ENCODE results near the gene GABRP. TPM values are rescaled to one million over a fixed set of nuclear protein-coding genes. Genes with fewer than 3 reads are reported as not detected.
A peak's percentile ranks its signal among the peaks of the same experiment; 100 is the strongest.

The GABRP gene
- total RNA-seq, 2 experiments from 2014 or later: not detected

DNA sequence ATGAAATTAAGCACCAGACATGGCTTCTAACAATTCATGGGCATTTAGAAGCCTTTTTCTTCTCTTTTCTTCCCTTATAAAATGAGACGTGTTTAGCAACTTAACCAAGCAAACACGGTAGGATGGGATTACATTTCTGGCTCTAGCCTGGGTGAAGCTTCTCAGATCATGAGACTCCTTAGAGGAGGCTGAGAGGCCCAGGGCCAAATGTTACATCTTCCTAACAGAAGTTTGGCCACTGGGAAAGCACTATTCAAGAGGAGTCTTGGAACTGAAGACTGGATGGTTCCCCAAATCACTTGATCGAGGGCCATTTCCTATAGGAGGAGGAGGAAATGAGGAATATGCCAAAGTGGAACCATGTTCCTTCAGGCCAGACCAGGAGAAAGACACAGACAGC, 1.9 kb downstream of the GABRP start:
- intact Hi-C loops (cut with micrococcal nuclease): no loop called here
- Mint-ChIP-seq H3K9me3 (no peaks in the 10 kb centered on the region), H3K36me3 (no peaks in the 10 kb centered on the region), H3K27ac (no peak overlapping the region), H3K4me3 (no peak overlapping the region), H3K4me1 (ENCODE audit: low read depth) (no peaks in the 10 kb centered on the region), H3K27me3 (no peaks in the 10 kb centered on the region)
- no peak for DNase-seq
- ChIA-PET POLR2A (no interaction called here), CTCF (no interaction called here)

DNA sequence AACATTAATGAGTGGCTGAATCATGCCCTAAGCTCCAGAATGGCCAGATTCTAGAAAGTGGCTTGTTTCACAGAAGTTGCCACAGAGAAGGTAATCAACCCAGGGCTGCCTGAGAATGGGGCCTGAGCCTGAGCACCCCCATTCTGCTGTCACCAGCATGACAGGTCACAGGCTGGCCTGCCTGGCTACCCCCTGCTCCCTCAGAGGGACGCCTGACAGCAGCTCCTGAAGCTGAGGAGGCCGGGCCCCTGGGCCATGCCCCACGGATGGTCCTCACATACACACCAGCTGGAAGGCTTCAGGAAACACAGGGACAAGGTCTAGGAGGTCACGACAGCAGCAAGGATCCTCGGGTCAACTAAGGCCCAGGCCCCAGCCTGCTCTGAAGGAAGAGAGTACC, 3.7 kb downstream of the GABRP start:
- Mint-ChIP-seq H3K36me3 (no peaks in the 10 kb centered on the region), H3K4me3 (no peak overlapping the region), H3K27me3 (no peaks in the 10 kb centered on the region), H3K9me3 (no peaks in the 10 kb centered on the region), H3K27ac (no peak overlapping the region), H3K4me1 (ENCODE audit: low read depth) (no peaks in the 10 kb centered on the region)
- no peak for DNase-seq
- intact Hi-C loops (cut with micrococcal nuclease): no loop called here
- CTCF ChIA-PET: no interaction called here
- POLR2A ChIA-PET: no interaction called here

DNA sequence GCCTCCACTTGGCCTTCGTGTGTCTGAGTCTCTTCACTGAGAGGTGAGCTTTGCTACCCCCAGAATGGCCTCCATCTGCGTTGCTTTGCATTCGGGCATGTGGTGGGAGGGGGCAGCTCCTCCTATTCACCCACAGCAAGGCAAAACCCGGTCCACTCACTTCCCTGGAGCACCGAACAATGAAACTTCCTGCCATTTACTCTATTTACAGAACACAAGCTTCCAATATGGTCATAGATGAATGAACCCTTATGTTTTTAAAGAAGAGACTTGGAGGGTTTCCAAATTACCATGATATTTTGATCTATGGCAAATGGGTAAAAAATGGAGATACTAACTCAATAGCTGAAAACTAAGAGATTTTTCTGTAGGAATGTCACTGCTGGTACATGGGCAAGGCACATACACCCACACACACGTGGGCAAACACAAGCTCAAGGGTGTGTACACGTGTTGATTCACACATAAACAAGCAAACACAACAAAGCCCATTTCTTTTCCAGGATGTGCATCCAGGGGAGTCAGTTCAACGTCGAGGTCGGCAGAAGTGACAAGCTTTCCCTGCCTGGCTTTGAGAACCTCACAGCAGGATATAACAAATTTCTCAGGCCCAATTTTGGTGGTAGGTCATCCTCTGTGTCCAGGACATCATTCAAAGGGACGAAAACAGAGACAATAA, 5.2 kb downstream of the GABRP start:
- DNase-seq: no peak
- POLR2A ChIA-PET: no interaction called here
- H3K36me3 Mint-ChIP-seq: no peaks in the 10 kb centered on the region
- no peaks in the 10 kb centered on the region for H3K9me3 Mint-ChIP-seq
- no peaks in the 10 kb centered on the region for H3K27me3 Mint-ChIP-seq
- intact Hi-C loops (cut with micrococcal nuclease): no loop called here
- no peak overlapping the region for H3K27ac Mint-ChIP-seq
- H3K4me3 Mint-ChIP-seq: no peak overlapping the region
- no peaks in the 10 kb centered on the region for H3K4me1 Mint-ChIP-seq (ENCODE audit: low read depth)
- CTCF ChIA-PET: no interaction called here

DNA sequence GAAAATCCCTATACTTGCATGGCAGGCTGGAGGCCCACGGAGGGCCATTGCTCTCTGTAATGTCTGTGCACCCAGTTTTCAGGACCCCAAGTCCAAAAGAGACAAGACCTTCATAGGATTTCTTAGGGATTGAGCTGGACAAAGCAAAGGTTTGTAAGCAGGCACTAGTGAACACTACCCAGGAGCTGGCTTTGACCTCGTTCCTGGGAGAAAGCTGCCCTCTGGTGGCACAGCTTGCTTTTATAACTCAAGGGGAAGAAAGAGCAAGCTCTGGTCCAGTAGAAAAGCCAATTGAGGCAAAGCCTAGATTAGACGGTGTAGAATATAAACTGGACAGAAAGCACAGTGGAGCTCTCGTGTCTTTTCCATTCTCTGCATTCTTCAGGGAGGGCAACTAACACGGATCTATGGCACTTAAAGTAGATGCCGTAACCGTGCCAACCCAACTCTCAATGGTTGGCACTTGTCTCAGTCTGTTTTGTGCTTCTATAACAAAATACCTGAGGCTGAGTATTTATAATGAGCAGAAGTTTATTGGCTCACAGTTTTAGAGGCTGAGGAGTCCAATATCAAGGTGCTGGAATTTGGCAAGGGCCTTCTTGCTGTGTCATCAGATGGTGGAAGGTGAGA, 7.9 kb downstream of the GABRP start:
- Mint-ChIP-seq H3K9me3 (no peaks in the 10 kb centered on the region), H3K27ac (no peak overlapping the region), H3K4me3 (no peak overlapping the region), H3K27me3 (no peaks in the 10 kb centered on the region), H3K4me1 (ENCODE audit: low read depth) (no peaks in the 10 kb centered on the region), H3K36me3 (no peaks in the 10 kb centered on the region)
- POLR2A ChIA-PET: no interaction called here
- intact Hi-C loops (cut with micrococcal nuclease): loop anchor here (1.0 kb wide), 1 partner anchor 153 kb away; no protein-coding TSS in a partner anchor
- DNase-seq: peak; percentile 33
- CTCF ChIA-PET: interaction anchor here (0.6 to 4.1 kb wide), 7 partner anchors 14 to 509 kb away, joined by 3 to 32 read pairs (median 4); no protein-coding TSS in a partner anchor

DNA sequence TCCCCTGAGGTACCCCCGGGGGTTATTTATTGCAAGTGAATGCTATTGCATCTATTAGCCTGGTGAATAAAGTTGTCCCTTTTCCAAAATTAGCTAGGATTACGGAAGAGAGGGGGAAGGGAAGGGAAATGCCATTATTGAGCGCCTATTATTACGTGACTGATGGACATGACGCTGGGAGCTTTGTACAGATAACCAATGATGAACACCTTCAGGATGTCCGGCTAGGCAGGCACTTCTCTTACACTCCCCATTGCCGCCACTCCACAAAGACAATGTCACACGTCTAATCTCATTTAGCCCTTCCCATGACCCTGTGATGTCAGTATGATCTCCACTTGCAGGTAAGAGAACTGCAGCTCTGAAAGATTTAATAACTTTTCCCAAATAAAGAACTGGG, 9.4 kb downstream of the GABRP start:
- POLR2A ChIA-PET: no interaction called here
- no peaks in the 10 kb centered on the region for H3K36me3 Mint-ChIP-seq
- CTCF ChIA-PET: interaction anchor here (0.8 to 4.1 kb wide), 5 partner anchors 48 to 358 kb away, joined by 3 to 32 read pairs (median 3); no protein-coding TSS in a partner anchor
- no peak overlapping the region for H3K27ac Mint-ChIP-seq
- H3K27me3 Mint-ChIP-seq: no peaks in the 10 kb centered on the region
- DNase-seq: no peak
- no peaks in the 10 kb centered on the region for H3K4me1 Mint-ChIP-seq (ENCODE audit: low read depth)
- no peak overlapping the region for H3K4me3 Mint-ChIP-seq
- intact Hi-C loops (cut with micrococcal nuclease): no loop called here
- H3K9me3 Mint-ChIP-seq: no peaks in the 10 kb centered on the region

DNA sequence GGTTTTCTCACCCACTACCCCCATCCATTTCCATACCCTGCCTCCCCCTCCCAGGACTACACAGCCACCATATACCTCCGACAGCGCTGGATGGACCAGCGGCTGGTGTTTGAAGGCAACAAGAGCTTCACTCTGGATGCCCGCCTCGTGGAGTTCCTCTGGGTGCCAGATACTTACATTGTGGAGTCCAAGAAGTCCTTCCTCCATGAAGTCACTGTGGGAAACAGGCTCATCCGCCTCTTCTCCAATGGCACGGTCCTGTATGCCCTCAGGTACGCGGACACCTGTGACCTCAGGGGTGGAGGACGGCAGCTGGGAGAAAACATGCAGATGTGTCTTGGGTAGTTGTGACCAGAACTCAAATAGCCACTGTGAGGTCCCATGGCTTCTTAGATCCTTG, 11.6 kb downstream of the GABRP start:
- H3K27ac Mint-ChIP-seq: no peak overlapping the region
- H3K4me3 Mint-ChIP-seq: no peak overlapping the region
- intact Hi-C loops (cut with micrococcal nuclease): no loop called here
- CTCF ChIA-PET: interaction anchor here (1.1 kb wide), 1 partner anchor 10 kb away, joined by 3 read pairs; no protein-coding TSS in a partner anchor
- no peaks in the 10 kb centered on the region for H3K27me3 Mint-ChIP-seq
- no peak for DNase-seq
- no peaks in the 10 kb centered on the region for H3K36me3 Mint-ChIP-seq
- no peaks in the 10 kb centered on the region for H3K4me1 Mint-ChIP-seq (ENCODE audit: low read depth)
- POLR2A ChIA-PET: no interaction called here
- H3K9me3 Mint-ChIP-seq: no peaks in the 10 kb centered on the region

DNA sequence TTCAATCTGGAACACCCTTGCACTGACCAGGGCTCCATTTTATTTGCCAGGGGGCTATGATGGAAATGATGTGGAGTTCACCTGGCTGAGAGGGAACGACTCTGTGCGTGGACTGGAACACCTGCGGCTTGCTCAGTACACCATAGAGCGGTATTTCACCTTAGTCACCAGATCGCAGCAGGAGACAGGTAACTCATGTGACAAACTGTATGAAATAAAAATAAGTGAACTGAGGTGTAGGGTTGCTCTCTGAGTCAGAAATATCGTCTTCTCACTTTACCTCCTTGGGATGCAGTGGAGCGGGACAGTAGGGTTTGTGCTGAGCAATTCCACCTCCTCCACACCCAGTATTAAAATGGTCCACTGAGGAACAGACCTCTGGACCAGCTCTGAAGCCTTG, 22.1 kb downstream of the GABRP start:
- H3K4me1 Mint-ChIP-seq (ENCODE audit: low read depth): no peaks in the 10 kb centered on the region
- H3K36me3 Mint-ChIP-seq: no peaks in the 10 kb centered on the region
- DNase-seq: no peak
- no peaks in the 10 kb centered on the region for H3K9me3 Mint-ChIP-seq
- intact Hi-C loops (cut with micrococcal nuclease): no loop called here
- peaks cover 8% of the 10 kb centered on the region for H3K27me3 Mint-ChIP-seq
- ChIA-PET POLR2A (no interaction called here), CTCF (no interaction called here)
- no peak overlapping the region for H3K27ac Mint-ChIP-seq
- no peak overlapping the region for H3K4me3 Mint-ChIP-seq

DNA sequence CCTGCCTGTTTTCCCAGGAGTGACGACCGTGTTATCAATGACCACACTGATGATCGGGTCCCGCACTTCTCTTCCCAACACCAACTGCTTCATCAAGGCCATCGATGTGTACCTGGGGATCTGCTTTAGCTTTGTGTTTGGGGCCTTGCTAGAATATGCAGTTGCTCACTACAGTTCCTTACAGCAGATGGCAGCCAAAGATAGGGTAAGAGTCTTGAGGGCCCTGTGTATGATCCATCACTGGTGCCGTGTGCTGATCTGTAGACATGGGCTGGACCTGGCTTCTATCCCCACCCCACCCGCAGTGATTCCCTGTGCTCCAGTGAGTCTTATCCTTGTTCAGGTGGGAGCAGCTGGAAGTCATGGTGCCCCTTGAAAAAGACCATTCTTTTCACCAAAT, 26.0 kb downstream of the GABRP start:
- H3K4me3 Mint-ChIP-seq: no peak overlapping the region
- H3K27me3 Mint-ChIP-seq: peaks cover 8% of the 10 kb centered on the region
- no peak overlapping the region for H3K27ac Mint-ChIP-seq
- intact Hi-C loops (cut with micrococcal nuclease): no loop called here
- CTCF ChIA-PET: no interaction called here
- H3K4me1 Mint-ChIP-seq (ENCODE audit: low read depth): no peaks in the 10 kb centered on the region
- H3K36me3 Mint-ChIP-seq: no peaks in the 10 kb centered on the region
- DNase-seq: no peak
- no peaks in the 10 kb centered on the region for H3K9me3 Mint-ChIP-seq
- POLR2A ChIA-PET: no interaction called here

DNA sequence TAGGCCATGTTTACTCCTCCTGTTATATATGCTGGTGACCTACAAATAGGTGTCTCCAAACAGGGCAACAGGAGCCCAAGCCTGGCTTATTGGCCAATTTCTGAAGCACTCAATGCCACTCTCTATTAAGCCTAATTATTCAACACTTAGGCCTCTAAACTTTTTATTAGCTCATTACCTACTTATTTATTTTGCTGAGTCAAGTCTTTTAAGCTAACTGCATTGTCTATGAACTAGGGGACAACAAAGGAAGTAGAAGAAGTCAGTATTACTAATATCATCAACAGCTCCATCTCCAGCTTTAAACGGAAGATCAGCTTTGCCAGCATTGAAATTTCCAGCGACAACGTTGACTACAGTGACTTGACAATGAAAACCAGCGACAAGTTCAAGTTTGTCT, 28.2 kb downstream of the GABRP start:
- no peaks in the 10 kb centered on the region for H3K36me3 Mint-ChIP-seq
- intact Hi-C loops (cut with micrococcal nuclease): no loop called here
- peaks cover 6% of the 10 kb centered on the region for H3K27me3 Mint-ChIP-seq
- no peak for DNase-seq
- no peak overlapping the region for H3K27ac Mint-ChIP-seq
- no peak overlapping the region for H3K4me3 Mint-ChIP-seq
- no peaks in the 10 kb centered on the region for H3K4me1 Mint-ChIP-seq (ENCODE audit: low read depth)
- CTCF ChIA-PET: no interaction called here
- POLR2A ChIA-PET: no interaction called here
- no peaks in the 10 kb centered on the region for H3K9me3 Mint-ChIP-seq

DNA sequence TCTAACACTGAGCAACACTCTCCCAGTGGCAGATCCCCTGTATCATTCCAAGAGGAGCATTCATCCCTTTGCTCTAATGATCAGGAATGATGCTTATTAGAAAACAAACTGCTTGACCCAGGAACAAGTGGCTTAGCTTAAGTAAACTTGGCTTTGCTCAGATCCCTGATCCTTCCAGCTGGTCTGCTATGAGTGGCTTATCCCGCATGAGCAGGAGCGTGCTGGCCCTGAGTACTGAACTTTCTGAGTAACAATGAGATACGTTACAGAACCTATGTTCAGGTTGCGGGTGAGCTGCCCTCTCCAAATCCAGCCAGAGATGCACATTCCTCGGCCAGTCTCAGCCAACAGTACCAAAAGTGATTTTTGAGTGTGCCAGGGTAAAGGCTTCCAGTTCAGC, 29.7 kb downstream of the GABRP start:
- no peak for DNase-seq
- POLR2A ChIA-PET: no interaction called here
- H3K4me3 Mint-ChIP-seq: no peak overlapping the region
- no peaks in the 10 kb centered on the region for H3K9me3 Mint-ChIP-seq
- no peak overlapping the region for H3K27ac Mint-ChIP-seq
- CTCF ChIA-PET: no interaction called here
- no peaks in the 10 kb centered on the region for H3K36me3 Mint-ChIP-seq
- intact Hi-C loops (cut with micrococcal nuclease): no loop called here
- no peaks in the 10 kb centered on the region for H3K4me1 Mint-ChIP-seq (ENCODE audit: low read depth)
- peaks cover 7% of the 10 kb centered on the region for H3K27me3 Mint-ChIP-seq

DNA sequence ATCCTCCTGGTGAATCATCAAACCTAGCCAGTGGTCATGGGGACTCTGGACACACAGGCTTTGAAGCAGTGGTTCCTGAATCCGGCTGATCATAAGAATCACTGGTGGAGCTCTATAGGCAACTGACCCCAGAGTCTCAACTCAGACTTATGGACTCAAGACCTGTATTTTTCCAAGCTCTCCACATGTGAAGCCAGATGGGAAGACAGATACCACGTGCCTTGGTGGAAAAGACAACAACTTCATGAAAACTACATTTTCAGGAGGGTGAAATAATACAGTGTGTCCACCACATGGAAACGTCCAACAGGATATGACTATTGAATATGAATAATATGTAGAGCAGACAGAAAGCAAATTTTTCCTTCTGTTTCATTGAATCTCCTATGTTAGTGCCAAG, 33.7 kb downstream of the GABRP start:
- ChIA-PET POLR2A (no interaction called here), CTCF (no interaction called here)
- DNase-seq: no peak
- no peak overlapping the region for H3K4me3 Mint-ChIP-seq
- H3K9me3 Mint-ChIP-seq: no peaks in the 10 kb centered on the region
- H3K4me1 Mint-ChIP-seq (ENCODE audit: low read depth): no peaks in the 10 kb centered on the region
- no peak overlapping the region for H3K27ac Mint-ChIP-seq
- H3K27me3 Mint-ChIP-seq: peaks cover 3% of the 10 kb centered on the region
- intact Hi-C loops (cut with micrococcal nuclease): no loop called here
- no peaks in the 10 kb centered on the region for H3K36me3 Mint-ChIP-seq

DNA sequence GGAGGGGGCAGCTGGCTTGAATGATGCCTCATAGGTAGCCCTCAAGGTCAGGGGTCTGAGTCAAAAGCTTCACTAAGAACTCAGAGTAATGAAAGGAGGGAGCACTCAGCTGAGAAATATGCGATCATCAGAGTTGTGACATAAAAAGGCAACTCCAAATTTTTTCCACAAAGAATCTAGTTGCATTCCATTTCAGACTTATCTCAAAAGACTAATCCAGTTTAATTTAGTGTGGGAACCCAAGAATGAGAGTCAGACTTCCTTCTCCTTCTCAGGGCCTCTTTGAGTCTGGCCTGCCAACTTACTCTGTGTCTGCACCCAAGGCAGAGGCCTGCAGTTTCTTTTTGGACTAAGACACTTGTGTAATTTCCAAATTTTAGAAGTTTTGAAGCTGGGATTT, 34.7 kb downstream of the GABRP start:
- Mint-ChIP-seq H3K27ac (no peak overlapping the region), H3K9me3 (no peaks in the 10 kb centered on the region), H3K27me3 (peaks cover 3% of the 10 kb centered on the region), H3K36me3 (no peaks in the 10 kb centered on the region), H3K4me3 (no peak overlapping the region), H3K4me1 (ENCODE audit: low read depth) (no peaks in the 10 kb centered on the region)
- intact Hi-C loops (cut with micrococcal nuclease): no loop called here
- ChIA-PET POLR2A (no interaction called here), CTCF (no interaction called here)
- no peak for DNase-seq

DNA sequence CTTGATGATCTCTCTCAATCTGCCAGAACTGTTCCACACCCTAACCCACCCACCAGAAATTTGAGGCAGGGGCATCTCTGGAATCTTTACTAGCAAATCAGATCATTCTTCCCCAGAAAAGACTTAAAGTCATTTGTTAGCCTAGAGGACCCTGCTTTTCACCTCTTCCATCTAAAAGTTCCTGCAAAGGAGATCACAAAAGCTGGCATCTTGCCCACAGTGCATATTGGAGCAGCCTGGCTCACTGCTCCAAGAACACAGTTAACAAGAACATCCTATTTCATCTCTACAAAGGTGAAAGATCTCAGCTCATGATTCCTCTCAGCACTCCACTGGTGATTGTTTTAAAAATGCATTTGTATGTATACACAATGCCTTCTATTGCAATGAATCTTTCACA, 36.3 kb downstream of the GABRP start:
- H3K9me3 Mint-ChIP-seq: no peaks in the 10 kb centered on the region
- no peaks in the 10 kb centered on the region for H3K4me1 Mint-ChIP-seq (ENCODE audit: low read depth)

More for the DNA sequence above, 36.3 kb downstream of the GABRP start:
- Mint-ChIP-seq H3K27me3 (peaks cover 3% of the 10 kb centered on the region), H3K36me3 (no peaks in the 10 kb centered on the region), H3K4me3 (no peak overlapping the region), H3K27ac (no peak overlapping the region)
- POLR2A ChIA-PET: no interaction called here
- intact Hi-C loops (cut with micrococcal nuclease): no loop called here
- no peak for DNase-seq
- CTCF ChIA-PET: no interaction called here
